ENCODE results near the gene SERINC3.

DNA sequence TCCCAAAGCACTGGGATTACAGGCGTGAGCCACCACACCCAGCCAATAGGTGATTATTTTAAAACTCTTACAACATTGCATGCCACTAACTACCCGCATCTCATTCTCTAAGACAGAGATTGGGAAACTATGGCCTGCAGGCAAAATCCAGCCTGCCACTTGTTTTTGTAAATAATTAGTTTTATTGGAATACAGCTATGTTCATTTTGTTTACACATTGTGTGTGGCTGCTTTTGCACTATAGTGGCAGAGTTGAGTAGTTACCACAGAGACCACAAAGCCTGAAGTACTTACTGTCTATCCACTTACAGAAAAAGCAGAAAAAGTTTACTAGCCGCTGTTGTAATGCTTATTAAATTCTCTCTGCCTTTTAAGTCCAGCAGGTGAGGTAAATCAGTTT lies 44.1 kb upstream of the SERINC3 start:
- TF ChIP-seq EZH2 (IDR thresholded peaks at IDR 0.05; ENCODE audit: low read length) (no peak), CTCF (optimal IDR thresholded peaks at IDR 0.05 in 1 of 3, IDR thresholded peaks at IDR 0.05 in 1 of 3, conservative IDR thresholded peaks at IDR 0.05 in 1 of 3; ENCODE audit: extremely low read depth in 1 of 3, insufficient read depth in 2 of 3, low read length in 3 of 3) (no peak)
